Activated CD4-positive, alpha-beta T cell treated with anti-CD3 and anti-CD28 coated beads for 4 hours (primary cell): ENCODE measurements around the gene MARS1.
"Not testable (repeated sequence)": the region's sequence is repeated elsewhere in the genome, so short reads cannot be mapped to it uniquely, and the experiment has no call there.

ENCODE experiments used
- DNase-seq, 2 donors: peaks; one replicate each; pipeline ENCODE4 v3.0.0-alpha.2; 2020

The MARS1 gene

GRCh38 chr12:57496822-57497221, 9.0 kb downstream of the MARS1 start:
- DNase-seq = no peak

- DNase-seq = no peak
Observed at GRCh38 chr12:57497223-57498131, 9.6 kb downstream of the MARS1 start.

- DNase-seq = no peak
Observed at GRCh38 chr12:57498132-57498502, 10.2 kb downstream of the MARS1 start.

- no peak for DNase-seq
Observed at GRCh38 chr12:57498571-57498970, 10.7 kb downstream of the MARS1 start.

GRCh38 chr12:57500213-57500612, 12.3 kb downstream of the MARS1 start:
- no peak for DNase-seq

- not testable (repeated sequence) for DNase-seq
Observed at GRCh38 chr12:57502311-57502969, 14.6 kb downstream of the MARS1 start.

GRCh38 chr12:57506541-57506940, 18.7 kb downstream of the MARS1 start:
- not testable (repeated sequence) for DNase-seq

GRCh38 chr12:57507796-57508195, 19.9 kb downstream of the MARS1 start:
- DNase-seq = not testable (repeated sequence)

- no peak for DNase-seq
Observed at GRCh38 chr12:57511161-57511560, 23.3 kb downstream of the MARS1 start.

- DNase-seq = no peak
Observed at GRCh38 chr12:57511588-57512325, 23.9 kb downstream of the MARS1 start.

- DNase-seq = no peak
Observed at GRCh38 chr12:57512665-57513064, 24.8 kb downstream of the MARS1 start.

GRCh38 chr12:57513266-57513665, 25.4 kb downstream of the MARS1 start:
- DNase-seq = no peak

GRCh38 chr12:57513677-57514076, 25.8 kb downstream of the MARS1 start:
- DNase-seq = not testable (repeated sequence)

- not testable (repeated sequence) for DNase-seq
Observed at GRCh38 chr12:57514246-57514645, 26.4 kb downstream of the MARS1 start.

GRCh38 chr12:57514720-57515407, 27.0 kb downstream of the MARS1 start:
- DNase-seq = no peak

- DNase-seq = no peak
Observed at GRCh38 chr12:57515408-57515933, 27.6 kb downstream of the MARS1 start.

GRCh38 chr12:57515934-57516541, 28.2 kb downstream of the MARS1 start:
- DNase-seq = no peak

GRCh38 chr12:57516617-57517153, 28.8 kb downstream of the MARS1 start:
- no peak for DNase-seq

GRCh38 chr12:57517187-57517586, 29.3 kb downstream of the MARS1 start:
- DNase-seq = no peak

- DNase-seq = not testable (repeated sequence)
Observed at GRCh38 chr12:57517718-57518117, 29.9 kb downstream of the MARS1 start.

- no peak for DNase-seq
Observed at GRCh38 chr12:57518176-57518919, 30.5 kb downstream of the MARS1 start.
